ENCODE data around the gene ITGAX. TPM values are rescaled to one million over a fixed set of nuclear protein-coding genes. Genes with fewer than 3 reads are reported as not detected.

Gene ITGAX
- total and polyA plus RNA-seq, 2 donors (not counting 1 experiment from before 2014, with no cell fraction given) = 48.0 to 78.8 TPM

GRCh38 chr16:31409433-31409832 lies 54.5 kb downstream of the ITGAX start:
- Histone ChIP-seq H3K27ac (ENCODE audit: low read length in 2 of 2) (no peak overlapping the region), H3K9me3 (ENCODE audit: control extremely low read depth in 1 of 3, control insufficient read depth in 2 of 3, insufficient read depth in 1 of 3, low read length in 2 of 3) (no peaks in the 10 kb centered on the region), H3K36me3 (replicated peaks in 1 of 2; ENCODE audit: control extremely low read depth in 1 of 2, control insufficient read depth in 1 of 2, extremely low read depth in 1 of 2, insufficient read depth in 2 of 2, low read length in 1 of 2) (no peaks in the 10 kb centered on the region), H4K20me1 (ENCODE audit: control insufficient read depth, insufficient read depth, low read length, poor library complexity, severe bottlenecking) (no peaks in the 10 kb centered on the region), H3K79me2 (ENCODE audit: control insufficient read depth, insufficient read depth, low read length) (no peaks in the 10 kb centered on the region), H3K4me2 (replicated peaks; ENCODE audit: low read depth, low read length, poor library complexity, severe bottlenecking) (no peak overlapping the region), H3K4me1 (ENCODE audit: control insufficient read depth in 2 of 2, insufficient read depth in 2 of 2, low read length in 2 of 2) (peaks cover 0 to 5% of the 10 kb centered on the region in 2 donors), H3K27me3 (replicated peaks in 1 of 4; ENCODE audit: control extremely low read depth in 1 of 4, control insufficient read depth in 3 of 4, insufficient read depth in 4 of 4, low read length in 3 of 4) (no peaks in the 10 kb centered on the region), H3K4me3 (ENCODE audit: control extremely low read depth in 1 of 5, extremely low read depth in 1 of 5, insufficient read depth in 1 of 5, low read depth in 2 of 5, low read length in 4 of 5) (no peak overlapping the region), H2AFZ (ENCODE audit: insufficient read depth, low read depth, low read length, poor library complexity, severe bottlenecking) (no peak overlapping the region), H3K9ac (ENCODE audit: low read length) (no peak overlapping the region)
- H3K9me3 Mint-ChIP-seq (ENCODE audit: insufficient read depth) = no peaks in the 10 kb centered on the region
- H3K4me3 Mint-ChIP-seq = no peak overlapping the region
- intact Hi-C loops (cut with micrococcal nuclease) = no loop called here
- ChIA-PET POLR2A (interaction anchor here (0.7 kb wide), 1 partner anchor 88 kb away, joined by 4 read pairs; no protein-coding TSS in a partner anchor), CTCF (no interaction called here)
- no peak overlapping the region for H3K27ac Mint-ChIP-seq
- no peak for ATAC-seq (ENCODE audit: low read depth)
- WGBS (ENCODE audit: insufficient coverage) = 95% methylated on average over 2 of the region's 3 CpGs
- H3K4me1 Mint-ChIP-seq = peaks cover 11% of the 10 kb centered on the region
- TF ChIP-seq EZH2 (IDR thresholded peaks at IDR 0.05; ENCODE audit: borderline replicate concordance, insufficient read depth, low read depth, low read length, poor library complexity, severe bottlenecking) (no peak), CTCF (IDR thresholded peaks at IDR 0.05) (no peak)
- DNase-seq = no peak
- H3K27me3 Mint-ChIP-seq = peaks cover 3% of the 10 kb centered on the region

GRCh38 chr16:31410082-31410481 lies 55.1 kb downstream of the ITGAX start:
- CTCF ChIA-PET = no interaction called here
- no peak overlapping the region for H3K4me2 ChIP-seq (replicated peaks; ENCODE audit: low read depth, low read length, poor library complexity, severe bottlenecking)
- TF ChIP-seq EZH2 (IDR thresholded peaks at IDR 0.05; ENCODE audit: borderline replicate concordance, insufficient read depth, low read depth, low read length, poor library complexity, severe bottlenecking) (no peak), CTCF (IDR thresholded peaks at IDR 0.05) (no peak)

More at GRCh38 chr16:31410082-31410481, 55.1 kb downstream of the ITGAX start:
- no peak overlapping the region for H3K27ac ChIP-seq (ENCODE audit: low read length in 2 of 2)
- Mint-ChIP-seq H3K9me3 (ENCODE audit: insufficient read depth) (no peaks in the 10 kb centered on the region), H3K27me3 (peaks cover 5% of the 10 kb centered on the region), H3K27ac (no peak overlapping the region), H3K4me3 (no peak overlapping the region), H3K4me1 (peaks cover 15% of the 10 kb centered on the region)
- DNase-seq = no peak
- H3K4me1 ChIP-seq (ENCODE audit: control insufficient read depth in 2 of 2, insufficient read depth in 2 of 2, low read length in 2 of 2) = peaks cover 0 to 5% of the 10 kb centered on the region in 2 donors
- no peak overlapping the region for H3K9ac ChIP-seq (ENCODE audit: low read length)
- ATAC-seq (ENCODE audit: low read depth) = no peak
- no peaks in the 10 kb centered on the region for H3K79me2 ChIP-seq (ENCODE audit: control insufficient read depth, insufficient read depth, low read length)
- intact Hi-C loops (cut with micrococcal nuclease) = no loop called here
- no peaks in the 10 kb centered on the region for H3K9me3 ChIP-seq (ENCODE audit: control extremely low read depth in 1 of 3, control insufficient read depth in 2 of 3, insufficient read depth in 1 of 3, low read length in 2 of 3)
- 99% methylated on average over 8 of the region's 9 CpGs for WGBS (ENCODE audit: insufficient coverage)
- H3K27me3 ChIP-seq (replicated peaks in 1 of 4; ENCODE audit: control extremely low read depth in 1 of 4, control insufficient read depth in 3 of 4, insufficient read depth in 4 of 4, low read length in 3 of 4) = no peaks in the 10 kb centered on the region
- H3K4me3 ChIP-seq (ENCODE audit: control extremely low read depth in 1 of 5, extremely low read depth in 1 of 5, insufficient read depth in 1 of 5, low read depth in 2 of 5, low read length in 4 of 5) = no peak overlapping the region
- no peak overlapping the region for H2AFZ ChIP-seq (ENCODE audit: insufficient read depth, low read depth, low read length, poor library complexity, severe bottlenecking)
- H4K20me1 ChIP-seq (ENCODE audit: control insufficient read depth, insufficient read depth, low read length, poor library complexity, severe bottlenecking) = no peaks in the 10 kb centered on the region
- H3K36me3 ChIP-seq (replicated peaks in 1 of 2; ENCODE audit: control extremely low read depth in 1 of 2, control insufficient read depth in 1 of 2, extremely low read depth in 1 of 2, insufficient read depth in 2 of 2, low read length in 1 of 2) = no peaks in the 10 kb centered on the region
- POLR2A ChIA-PET = no interaction called here
